ENCODE results near the gene PWP2.
"Not testable (repeated sequence)": the region's sequence is repeated elsewhere in the genome, so short reads cannot be mapped to it uniquely, and the experiment has no call there.

Gene PWP2

GRCh38 chr21:44107026-44107501 is at the start of gene PWP2:
Gene PWP2, plus strand, starts transcription at chr21:44107399. Its CDS starts 18 bp downstream, at chr21:44107417.
- not testable (repeated sequence) for H3K36me3 ChIP-seq (ENCODE audit: control insufficient read depth in 2 of 2, insufficient read depth in 2 of 2, low read length in 2 of 2); H3K4me1 ChIP-seq (ENCODE audit: control insufficient read depth in 2 of 2, insufficient read depth in 2 of 2, low read length in 2 of 2); H3K27me3 ChIP-seq (ENCODE audit: control insufficient read depth in 2 of 2, insufficient read depth in 2 of 2, low read length in 2 of 2); H3K9me3 ChIP-seq (ENCODE audit: control insufficient read depth in 2 of 2, low read length in 2 of 2)
- peak within 1 kb of the TSS in 1 of 2 donors; percentile 33 for H3K9ac ChIP-seq (ENCODE audit: low read depth in 1 of 2, low read length in 2 of 2)
- peak within 1 kb of the TSS in 1 of 2 donors; percentile 23 for H3K4me3 ChIP-seq (ENCODE audit: low read length in 2 of 2)
- H3K27ac ChIP-seq (ENCODE audit: low read depth in 2 of 2, low read length in 2 of 2), result peak within 1 kb of the TSS in 1 of 2 donors; percentile 42

GRCh38 chr21:44057960-44058651 is 49.1 kb upstream of the PWP2 start:
- no peak overlapping the region for H3K4me3 ChIP-seq (ENCODE audit: low read length in 2 of 2)
- H3K36me3 ChIP-seq (ENCODE audit: control insufficient read depth in 2 of 2, insufficient read depth in 2 of 2, low read length in 2 of 2), result peaks cover 31 to 52% of the 10 kb centered on the region in 2 donors
- H3K4me1 ChIP-seq (ENCODE audit: control insufficient read depth in 2 of 2, insufficient read depth in 2 of 2, low read length in 2 of 2), result no peaks in the 10 kb centered on the region
- no peaks in the 10 kb centered on the region for H3K9me3 ChIP-seq (ENCODE audit: control insufficient read depth in 2 of 2, low read length in 2 of 2)
- no peak overlapping the region for H3K9ac ChIP-seq (ENCODE audit: low read depth in 1 of 2, low read length in 2 of 2)
- H3K27me3 ChIP-seq (ENCODE audit: control insufficient read depth in 2 of 2, insufficient read depth in 2 of 2, low read length in 2 of 2), result no peaks in the 10 kb centered on the region
- no peak overlapping the region for H3K27ac ChIP-seq (ENCODE audit: low read depth in 2 of 2, low read length in 2 of 2)

- Histone ChIP-seq H3K36me3 (ENCODE audit: control insufficient read depth in 2 of 2, insufficient read depth in 2 of 2, low read length in 2 of 2) (peaks cover 36 to 57% of the 10 kb centered on the region in 2 donors), H3K27ac (ENCODE audit: low read depth in 2 of 2, low read length in 2 of 2) (no peak overlapping the region), H3K4me1 (ENCODE audit: control insufficient read depth in 2 of 2, insufficient read depth in 2 of 2, low read length in 2 of 2) (no peaks in the 10 kb centered on the region), H3K27me3 (ENCODE audit: control insufficient read depth in 2 of 2, insufficient read depth in 2 of 2, low read length in 2 of 2) (no peaks in the 10 kb centered on the region), H3K9me3 (ENCODE audit: control insufficient read depth in 2 of 2, low read length in 2 of 2) (no peaks in the 10 kb centered on the region), H3K9ac (ENCODE audit: low read depth in 1 of 2, low read length in 2 of 2) (no peak overlapping the region), H3K4me3 (ENCODE audit: low read length in 2 of 2) (no peak overlapping the region)
Observed at GRCh38 chr21:44058652-44058964, 48.6 kb upstream of the PWP2 start.

- Histone ChIP-seq H3K9me3 (ENCODE audit: control insufficient read depth in 2 of 2, low read length in 2 of 2) (no peaks in the 10 kb centered on the region), H3K27me3 (ENCODE audit: control insufficient read depth in 2 of 2, insufficient read depth in 2 of 2, low read length in 2 of 2) (no peaks in the 10 kb centered on the region), H3K36me3 (ENCODE audit: control insufficient read depth in 2 of 2, insufficient read depth in 2 of 2, low read length in 2 of 2) (peaks cover 40 to 57% of the 10 kb centered on the region in 2 donors), H3K9ac (ENCODE audit: low read depth in 1 of 2, low read length in 2 of 2) (no peak overlapping the region), H3K27ac (ENCODE audit: low read depth in 2 of 2, low read length in 2 of 2) (no peak overlapping the region), H3K4me1 (ENCODE audit: control insufficient read depth in 2 of 2, insufficient read depth in 2 of 2, low read length in 2 of 2) (no peaks in the 10 kb centered on the region), H3K4me3 (ENCODE audit: low read length in 2 of 2) (no peak overlapping the region)
Observed at GRCh38 chr21:44058981-44059380, 48.2 kb upstream of the PWP2 start.

- H3K9ac ChIP-seq (ENCODE audit: low read depth in 1 of 2, low read length in 2 of 2), result no peak overlapping the region
- H3K27ac ChIP-seq (ENCODE audit: low read depth in 2 of 2, low read length in 2 of 2), result no peak overlapping the region
- peaks cover 43 to 61% of the 10 kb centered on the region in 2 donors for H3K36me3 ChIP-seq (ENCODE audit: control insufficient read depth in 2 of 2, insufficient read depth in 2 of 2, low read length in 2 of 2)
Observed at GRCh38 chr21:44059710-44060109, 47.5 kb upstream of the PWP2 start.

GRCh38 chr21:44062380-44062779 is 44.8 kb upstream of the PWP2 start:
- H3K4me3 ChIP-seq (ENCODE audit: low read length in 2 of 2), result no peak overlapping the region
- peaks cover 50 to 69% of the 10 kb centered on the region in 2 donors for H3K36me3 ChIP-seq (ENCODE audit: control insufficient read depth in 2 of 2, insufficient read depth in 2 of 2, low read length in 2 of 2)
- H3K27me3 ChIP-seq (ENCODE audit: control insufficient read depth in 2 of 2, insufficient read depth in 2 of 2, low read length in 2 of 2), result no peaks in the 10 kb centered on the region
- H3K4me1 ChIP-seq (ENCODE audit: control insufficient read depth in 2 of 2, insufficient read depth in 2 of 2, low read length in 2 of 2), result peaks cover 0 to 5% of the 10 kb centered on the region in 2 donors
- no peaks in the 10 kb centered on the region for H3K9me3 ChIP-seq (ENCODE audit: control insufficient read depth in 2 of 2, low read length in 2 of 2)
- H3K27ac ChIP-seq (ENCODE audit: low read depth in 2 of 2, low read length in 2 of 2), result no peak overlapping the region
- H3K9ac ChIP-seq (ENCODE audit: low read depth in 1 of 2, low read length in 2 of 2), result no peak overlapping the region

More at GRCh38 chr21:44059710-44060109, 47.5 kb upstream of the PWP2 start:
- no peaks in the 10 kb centered on the region for H3K9me3 ChIP-seq (ENCODE audit: control insufficient read depth in 2 of 2, low read length in 2 of 2)
- no peak overlapping the region for H3K4me3 ChIP-seq (ENCODE audit: low read length in 2 of 2)
- no peaks in the 10 kb centered on the region for H3K4me1 ChIP-seq (ENCODE audit: control insufficient read depth in 2 of 2, insufficient read depth in 2 of 2, low read length in 2 of 2)
- H3K27me3 ChIP-seq (ENCODE audit: control insufficient read depth in 2 of 2, insufficient read depth in 2 of 2, low read length in 2 of 2), result no peaks in the 10 kb centered on the region

GRCh38 chr21:44063151-44063912 is 43.9 kb upstream of the PWP2 start:
- H3K9me3 ChIP-seq (ENCODE audit: control insufficient read depth in 2 of 2, low read length in 2 of 2), result no peaks in the 10 kb centered on the region
- peaks cover 45 to 63% of the 10 kb centered on the region in 2 donors for H3K36me3 ChIP-seq (ENCODE audit: control insufficient read depth in 2 of 2, insufficient read depth in 2 of 2, low read length in 2 of 2)
- H3K4me1 ChIP-seq (ENCODE audit: control insufficient read depth in 2 of 2, insufficient read depth in 2 of 2, low read length in 2 of 2), result peaks cover 0 to 5% of the 10 kb centered on the region in 2 donors
- H3K27ac ChIP-seq (ENCODE audit: low read depth in 2 of 2, low read length in 2 of 2), result no peak overlapping the region
- no peaks in the 10 kb centered on the region for H3K27me3 ChIP-seq (ENCODE audit: control insufficient read depth in 2 of 2, insufficient read depth in 2 of 2, low read length in 2 of 2)
- H3K9ac ChIP-seq (ENCODE audit: low read depth in 1 of 2, low read length in 2 of 2), result no peak overlapping the region
- H3K4me3 ChIP-seq (ENCODE audit: low read length in 2 of 2), result no peak overlapping the region

- Histone ChIP-seq H3K36me3 (ENCODE audit: control insufficient read depth in 2 of 2, insufficient read depth in 2 of 2, low read length in 2 of 2) (peaks cover 39 to 55% of the 10 kb centered on the region in 2 donors), H3K9ac (ENCODE audit: low read depth in 1 of 2, low read length in 2 of 2) (no peak overlapping the region), H3K27me3 (ENCODE audit: control insufficient read depth in 2 of 2, insufficient read depth in 2 of 2, low read length in 2 of 2) (no peaks in the 10 kb centered on the region), H3K4me1 (ENCODE audit: control insufficient read depth in 2 of 2, insufficient read depth in 2 of 2, low read length in 2 of 2) (peaks cover 0 to 5% of the 10 kb centered on the region in 2 donors), H3K27ac (ENCODE audit: low read depth in 2 of 2, low read length in 2 of 2) (peak overlapping the region in 1 of 2 donors; percentile 43), H3K4me3 (ENCODE audit: low read length in 2 of 2) (no peak overlapping the region), H3K9me3 (ENCODE audit: control insufficient read depth in 2 of 2, low read length in 2 of 2) (no peaks in the 10 kb centered on the region)
Observed at GRCh38 chr21:44064852-44065403, 42.3 kb upstream of the PWP2 start.

GRCh38 chr21:44065428-44065827 is 41.8 kb upstream of the PWP2 start:
- H3K4me1 ChIP-seq (ENCODE audit: control insufficient read depth in 2 of 2, insufficient read depth in 2 of 2, low read length in 2 of 2), result peaks cover 0 to 5% of the 10 kb centered on the region in 2 donors
- no peak overlapping the region for H3K4me3 ChIP-seq (ENCODE audit: low read length in 2 of 2)
- H3K36me3 ChIP-seq (ENCODE audit: control insufficient read depth in 2 of 2, insufficient read depth in 2 of 2, low read length in 2 of 2), result peaks cover 38 to 55% of the 10 kb centered on the region in 2 donors
- no peak overlapping the region for H3K9ac ChIP-seq (ENCODE audit: low read depth in 1 of 2, low read length in 2 of 2)
- no peaks in the 10 kb centered on the region for H3K27me3 ChIP-seq (ENCODE audit: control insufficient read depth in 2 of 2, insufficient read depth in 2 of 2, low read length in 2 of 2)
- H3K27ac ChIP-seq (ENCODE audit: low read depth in 2 of 2, low read length in 2 of 2), result peak overlapping the region in 1 of 2 donors; percentile 43
- no peaks in the 10 kb centered on the region for H3K9me3 ChIP-seq (ENCODE audit: control insufficient read depth in 2 of 2, low read length in 2 of 2)

GRCh38 chr21:44066116-44066515 is 41.1 kb upstream of the PWP2 start:
- H3K9me3 ChIP-seq (ENCODE audit: control insufficient read depth in 2 of 2, low read length in 2 of 2), result no peaks in the 10 kb centered on the region
- peak overlapping the region in 1 of 2 donors; percentile 43 for H3K27ac ChIP-seq (ENCODE audit: low read depth in 2 of 2, low read length in 2 of 2)
- peaks cover 38 to 55% of the 10 kb centered on the region in 2 donors for H3K36me3 ChIP-seq (ENCODE audit: control insufficient read depth in 2 of 2, insufficient read depth in 2 of 2, low read length in 2 of 2)
- no peaks in the 10 kb centered on the region for H3K27me3 ChIP-seq (ENCODE audit: control insufficient read depth in 2 of 2, insufficient read depth in 2 of 2, low read length in 2 of 2)
- H3K9ac ChIP-seq (ENCODE audit: low read depth in 1 of 2, low read length in 2 of 2), result no peak overlapping the region
- H3K4me3 ChIP-seq (ENCODE audit: low read length in 2 of 2), result no peak overlapping the region
- H3K4me1 ChIP-seq (ENCODE audit: control insufficient read depth in 2 of 2, insufficient read depth in 2 of 2, low read length in 2 of 2), result peaks cover 0 to 5% of the 10 kb centered on the region in 2 donors

Data from mucosa of rectum (tissue), 2 donors.